OCI-LY7 (cell line): Measurements from ENCODE around the gene CABCOCO1. TPM values are rescaled to one million over a fixed set of nuclear protein-coding genes. Genes with fewer than 3 reads are reported as not detected.

Source experiments
- BruUV-seq: library from RNA; stranded (reverse); fragments of 400-500 nt; replicated peaks from 2 replicates; lab custom pipeline; 2021; lab: Mats Ljungman, UMichigan
- CTCF ChIA-PET: fragments of 300-600 bp; sonication (Branson Sonifier 250); formaldehyde crosslinking; loops from one replicate; lab custom pipeline; 2022; ENCODE audit warnings: antibody characterized with exemption; ENCODE audit not compliant: unreplicated experiment; lab: Charles Lee
- POLR2A ChIA-PET: fragments of 300-600 bp; sonication (Branson Sonifier 250); formaldehyde crosslinking; loops from one replicate; lab custom pipeline; 2022; ENCODE audit warnings: antibody characterized with exemption; lab: Charles Lee
- DNase-seq: peaks from one replicate; pipeline ENCODE4 v3.0.0-alpha.2; 2015; ENCODE audit warnings: low spot score
- H2AFZ ChIP-seq: fragments of 200-600 bp; sonication (generic), shearing (Covaris generic); 2 replicates; pipeline ENCODE4 v1.6.1; 2014; ENCODE audit warnings: mild to moderate bottlenecking, antibody characterized with exemption, low read length, moderate library complexity
- H3K27ac ChIP-seq: fragments of 200-600 bp; sonication (generic); 2 replicates; pipeline ENCODE4 v1.5.1; 2014; ENCODE audit warnings: mixed run types, low read depth, mild to moderate bottlenecking, moderate library complexity, low read length, inconsistent platforms; ENCODE audit not compliant: poor library complexity, severe bottlenecking
- H3K36me3 ChIP-seq: fragments of 200-600 bp; sonication (generic); 2 replicates; pipeline ENCODE4 v1.6.1; 2014; ENCODE audit warnings: mild to moderate bottlenecking, antibody characterized with exemption, low read length, moderate library complexity, mixed read lengths; ENCODE audit not compliant: insufficient read depth
- H3K4me1 ChIP-seq: fragments of 200-600 bp; sonication (generic); 2 replicates; pipeline ENCODE4 v1.5.1; 2014; ENCODE audit warnings: mild to moderate bottlenecking, low read length; ENCODE audit not compliant: insufficient read depth, poor library complexity, severe bottlenecking
- H3K4me2 ChIP-seq: fragments of 200-600 bp; sonication (generic); 2 replicates; pipeline ENCODE4 v1.6.1; 2014; ENCODE audit warnings: mild to moderate bottlenecking, low read length
- H3K4me3 ChIP-seq: fragments of 200-600 bp; sonication (generic); 2 replicates; pipeline ENCODE4 v1.5.1; 2014; ENCODE audit warnings: mild to moderate bottlenecking, low read depth, low read length; ENCODE audit not compliant: poor library complexity, severe bottlenecking
- H3K79me2 ChIP-seq: fragments of 200-600 bp; sonication (generic); 2 replicates; pipeline ENCODE4 v1.6.1; 2016; ENCODE audit warnings: low read depth, mild to moderate bottlenecking, low read length, moderate library complexity, mixed read lengths; ENCODE audit not compliant: insufficient read depth
- H3K9me2 ChIP-seq: fragments of 200-600 bp; sonication (generic); 2 replicates; pipeline ENCODE4 v1.6.1; 2016; ENCODE audit warnings: mild to moderate bottlenecking, low read length, mixed read lengths; ENCODE audit not compliant: insufficient read depth
- H3K9me3 ChIP-seq: fragments of 200-600 bp; sonication (generic); 2 replicates; pipeline ENCODE4 v1.6.1; 2014; ENCODE audit warnings: mild to moderate bottlenecking, mixed run types, low read length, mixed read lengths
- H4K20me1 ChIP-seq: fragments of 200-600 bp; sonication (generic); 2 replicates; pipeline ENCODE4 v1.6.1; 2014; ENCODE audit warnings: mild to moderate bottlenecking, antibody characterized with exemption, low read length, moderate library complexity, mixed read lengths; ENCODE audit not compliant: insufficient read depth
- EZH2phosphoT487 ChIP-seq: fragments of 200-600 bp; sonication (generic); IDR thresholded peaks from 2 replicates; pipeline ENCODE4 v1.6.1; 2018; ENCODE audit warnings: low read depth, borderline replicate concordance, mild to moderate bottlenecking, mixed run types, antibody characterized with exemption, low read length, moderate library complexity, mixed read lengths
- intact Hi-C: fragments of 100-400 bp; cut with micrococcal nuclease; formaldehyde crosslinking; loops from one replicate; pipeline ENCODE4 v1.10.0; 2022; ENCODE audit not compliant: unreplicated experiment
- total RNA-seq, 2 experiments: library from RNA; depleted of rRNA in 1 of 2; stranded (reverse); fragments of >200 nt in 1 of 2; shearing (Covaris generic) in 1 of 2; gene quantifications; 2 replicates each; pipeline ENCODE4 v1.2.3, GENCODE V29; 2014 to 2022
- TF ChIP-seq, protein P1 (sequence below): fragments of 200-600 bp; sonication (generic); conservative IDR thresholded peaks from 2 replicates; pipeline ENCODE4 v1.5.1; 2014; ENCODE audit warnings: mild to moderate bottlenecking, antibody characterized with exemption, low read length, moderate library complexity, mixed read lengths

Gene CABCOCO1
- total RNA-seq, 2 experiments from 2014 or later = not detected

DNA sequence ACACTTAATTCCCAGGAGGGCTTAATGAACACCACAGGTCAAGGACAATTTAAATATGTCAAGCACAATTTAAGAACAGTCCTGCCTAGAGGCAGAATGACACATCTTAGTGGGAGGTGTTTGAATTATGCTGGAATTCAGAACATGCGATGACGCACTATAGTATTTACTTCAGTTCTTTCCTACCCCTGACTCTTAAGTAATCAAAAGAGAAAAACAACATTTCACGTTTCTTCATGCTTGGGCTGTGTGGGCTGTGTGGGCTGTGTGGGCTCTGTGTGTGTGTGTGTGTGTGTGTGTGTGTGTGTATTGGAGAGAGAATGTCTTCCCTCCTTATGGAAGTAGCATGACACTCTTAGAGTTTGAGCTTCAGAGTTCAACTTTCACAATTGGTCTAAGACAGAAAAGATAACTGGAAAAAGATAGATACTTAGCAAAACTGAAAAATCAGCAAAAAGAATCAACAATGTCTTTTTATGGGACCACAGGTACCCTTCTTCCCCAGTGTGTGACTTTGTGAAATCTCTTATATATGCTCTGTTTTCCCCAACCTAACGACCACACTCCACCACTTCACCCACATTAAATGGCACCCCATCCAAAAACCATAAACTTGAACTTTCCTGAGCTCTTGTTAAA is 33.7 kb upstream of the CABCOCO1 start:
- ChIA-PET POLR2A (no interaction called here), CTCF (interaction anchor here (0.6 kb wide), 1 partner anchor 15 kb away, joined by 4 read pairs; no protein-coding TSS in a partner anchor)
- intact Hi-C loops = no loop called here
- Histone ChIP-seq H4K20me1 (no peaks in the 10 kb centered on the region), H2AFZ (no peak overlapping the region), H3K9me3 (no peaks in the 10 kb centered on the region), H3K4me3 (no peak overlapping the region), H3K4me2 (no peak overlapping the region), H3K36me3 (no peaks in the 10 kb centered on the region), H3K4me1 (no peaks in the 10 kb centered on the region), H3K27ac (no peak overlapping the region), H3K79me2 (no peaks in the 10 kb centered on the region), H3K9me2 (no peaks in the 10 kb centered on the region)
- BruUV-seq = no TSS peak
- DNase-seq = no peak
- no peak for TF ChIP-seq EZH2phosphoT487
- TF ChIP-seq, protein P1, sequence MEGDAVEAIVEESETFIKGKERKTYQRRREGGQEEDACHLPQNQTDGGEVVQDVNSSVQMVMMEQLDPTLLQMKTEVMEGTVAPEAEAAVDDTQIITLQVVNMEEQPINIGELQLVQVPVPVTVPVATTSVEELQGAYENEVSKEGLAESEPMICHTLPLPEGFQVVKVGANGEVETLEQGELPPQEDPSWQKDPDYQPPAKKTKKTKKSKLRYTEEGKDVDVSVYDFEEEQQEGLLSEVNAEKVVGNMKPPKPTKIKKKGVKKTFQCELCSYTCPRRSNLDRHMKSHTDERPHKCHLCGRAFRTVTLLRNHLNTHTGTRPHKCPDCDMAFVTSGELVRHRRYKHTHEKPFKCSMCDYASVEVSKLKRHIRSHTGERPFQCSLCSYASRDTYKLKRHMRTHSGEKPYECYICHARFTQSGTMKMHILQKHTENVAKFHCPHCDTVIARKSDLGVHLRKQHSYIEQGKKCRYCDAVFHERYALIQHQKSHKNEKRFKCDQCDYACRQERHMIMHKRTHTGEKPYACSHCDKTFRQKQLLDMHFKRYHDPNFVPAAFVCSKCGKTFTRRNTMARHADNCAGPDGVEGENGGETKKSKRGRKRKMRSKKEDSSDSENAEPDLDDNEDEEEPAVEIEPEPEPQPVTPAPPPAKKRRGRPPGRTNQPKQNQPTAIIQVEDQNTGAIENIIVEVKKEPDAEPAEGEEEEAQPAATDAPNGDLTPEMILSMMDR = no peak

DNA sequence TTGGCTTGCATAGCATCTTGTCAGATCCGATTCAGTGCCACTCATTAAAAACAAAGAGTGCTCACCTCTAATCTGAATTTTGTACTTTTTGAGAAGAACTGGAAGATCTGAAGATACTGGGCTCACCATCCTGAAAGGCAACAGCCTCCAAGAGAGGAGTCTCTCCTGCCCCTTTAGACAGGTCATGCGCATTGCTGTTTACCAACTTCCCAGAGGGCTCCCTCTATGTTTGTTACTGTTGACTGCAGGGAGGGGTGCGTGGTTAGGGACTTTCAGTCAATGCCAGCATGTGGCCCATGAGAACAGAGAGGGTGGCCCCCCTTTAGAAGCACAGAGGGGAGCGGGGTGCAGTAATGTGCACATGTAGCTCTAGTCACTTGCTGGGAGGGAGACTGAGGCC is 33.2 kb upstream of the CABCOCO1 start:
- Histone ChIP-seq H3K79me2 (no peaks in the 10 kb centered on the region), H3K4me3 (no peak overlapping the region), H2AFZ (no peak overlapping the region), H3K36me3 (no peaks in the 10 kb centered on the region), H3K9me3 (no peaks in the 10 kb centered on the region), H3K27ac (no peak overlapping the region), H3K4me1 (no peaks in the 10 kb centered on the region), H3K4me2 (no peak overlapping the region), H3K9me2 (no peaks in the 10 kb centered on the region), H4K20me1 (no peaks in the 10 kb centered on the region)
- intact Hi-C loops = no loop called here
- no peak for DNase-seq
- no TSS peak for BruUV-seq
- TF ChIP-seq, protein P1 = no peak
- no peak for TF ChIP-seq EZH2phosphoT487
- POLR2A ChIA-PET = no interaction called here
- CTCF ChIA-PET = interaction anchor here (0.6 kb wide), 1 partner anchor 15 kb away, joined by 4 read pairs; no protein-coding TSS in a partner anchor

DNA sequence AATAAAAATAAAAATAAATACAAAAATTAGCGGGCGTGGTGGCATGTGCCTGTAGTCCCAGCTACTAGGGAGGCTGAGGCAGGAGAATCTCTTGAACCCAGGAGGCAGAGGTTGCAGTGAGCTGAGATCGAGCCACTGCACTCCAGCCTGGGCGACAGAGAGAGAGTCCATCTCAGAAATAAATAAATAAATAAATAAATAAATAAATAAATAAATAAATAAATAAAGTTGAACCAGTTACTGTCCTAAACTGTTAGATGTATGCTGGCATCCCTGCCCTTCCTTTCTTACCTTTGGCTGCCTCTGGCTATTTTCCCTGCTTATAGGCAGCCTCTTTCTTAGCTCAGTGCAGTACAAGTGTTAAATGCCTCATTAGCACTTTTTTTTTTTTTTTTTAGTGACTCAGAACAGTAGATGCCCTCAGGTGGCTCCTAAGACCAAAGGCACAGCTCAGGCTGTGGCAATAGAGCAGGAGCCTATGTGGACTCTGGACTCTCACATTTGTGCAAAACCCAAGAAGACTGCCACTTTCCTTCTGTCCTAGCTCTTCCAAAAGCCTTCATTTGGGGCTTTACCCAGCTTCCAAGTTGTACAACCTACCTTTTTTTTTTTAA is 30.6 kb upstream of the CABCOCO1 start:
- no peak for DNase-seq
- Histone ChIP-seq H3K4me3 (no peak overlapping the region), H3K4me2 (no peak overlapping the region), H4K20me1 (no peaks in the 10 kb centered on the region), H3K27ac (no peak overlapping the region), H3K79me2 (no peaks in the 10 kb centered on the region), H3K4me1 (no peaks in the 10 kb centered on the region), H3K9me3 (no peaks in the 10 kb centered on the region), H3K9me2 (no peaks in the 10 kb centered on the region), H3K36me3 (no peaks in the 10 kb centered on the region), H2AFZ (no peak overlapping the region)
- ChIA-PET CTCF (no interaction called here), POLR2A (interaction anchor here (0.7 to 1.2 kb wide), 4 partner anchors 11 to 564 kb away, joined by 3 to 5 read pairs (median 4); no protein-coding TSS in a partner anchor)
- intact Hi-C loops = no loop called here
- TF ChIP-seq EZH2phosphoT487 = no peak
- TF ChIP-seq, protein P1 = no peak
- no TSS peak for BruUV-seq
